HK-2 (cell line): Measurements from ENCODE around the gene MLLT3.

Experiments used
- DNase-seq: peaks from one replicate; pipeline ENCODE4 v3.0.0-alpha.2; 2018; ENCODE audit not compliant: unreplicated experiment

Gene MLLT3

DNA sequence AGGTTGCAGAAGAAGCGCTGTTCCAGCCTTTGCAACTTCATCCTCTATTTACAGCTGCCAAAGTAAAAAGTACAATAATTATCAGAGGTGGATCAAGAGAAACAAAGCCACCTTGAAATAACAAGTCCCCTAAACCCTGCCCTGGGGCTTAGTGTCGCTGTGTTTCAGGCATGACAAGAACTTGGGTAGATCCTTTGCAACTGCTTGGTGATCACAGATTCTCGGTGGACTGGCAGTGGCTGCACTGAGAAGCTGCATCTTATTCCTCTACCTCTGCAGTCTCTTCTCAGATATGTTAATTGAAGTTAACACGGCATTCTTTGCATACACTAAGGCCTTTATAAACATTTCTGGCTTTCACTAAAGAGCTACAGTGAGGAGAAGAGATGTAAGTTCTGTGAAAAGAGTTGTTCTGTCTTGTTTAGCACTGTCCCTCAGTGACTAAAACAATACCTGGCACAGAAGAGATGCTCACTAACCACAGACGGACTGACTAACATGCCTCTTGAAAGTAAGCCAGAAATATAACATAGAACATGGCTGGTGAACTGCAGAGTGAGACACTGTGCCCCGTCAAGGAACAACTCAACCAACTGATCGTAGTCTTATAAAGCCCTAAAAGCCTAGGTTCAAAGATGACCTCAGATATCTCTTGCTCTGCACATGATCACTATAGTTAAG lies 144.2 kb downstream of the MLLT3 start:
- DNase-seq, result no peak

GRCh38 chr9:20476912-20477521 lies 145.3 kb downstream of the MLLT3 start:
- no peak for DNase-seq

DNA sequence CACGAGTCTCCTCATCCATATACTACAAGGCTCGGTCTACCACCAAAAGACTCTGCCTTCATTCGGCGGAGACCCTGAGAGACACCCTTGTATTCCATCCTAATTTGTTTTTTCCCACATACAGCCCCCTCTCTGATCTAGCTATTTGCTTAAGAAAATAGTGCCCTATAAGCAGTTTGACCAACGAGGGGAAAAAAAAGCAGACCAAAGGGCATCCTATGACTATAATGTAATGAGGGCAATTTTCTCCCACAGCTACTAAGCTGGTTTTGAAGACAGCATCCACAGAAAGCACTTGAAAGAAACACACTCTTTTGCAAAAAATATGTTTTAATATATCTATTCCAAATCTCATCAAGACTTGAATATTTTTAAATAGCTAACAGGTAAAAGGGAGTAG lies 147.8 kb downstream of the MLLT3 start:
- DNase-seq, result no peak

- DNase-seq, result no peak
These were observed 148.7 kb downstream of the MLLT3 start for GRCh38 chr9:20473515-20474013.

- no peak for DNase-seq
These were observed 149.8 kb downstream of the MLLT3 start for GRCh38 chr9:20472342-20473045.

DNA sequence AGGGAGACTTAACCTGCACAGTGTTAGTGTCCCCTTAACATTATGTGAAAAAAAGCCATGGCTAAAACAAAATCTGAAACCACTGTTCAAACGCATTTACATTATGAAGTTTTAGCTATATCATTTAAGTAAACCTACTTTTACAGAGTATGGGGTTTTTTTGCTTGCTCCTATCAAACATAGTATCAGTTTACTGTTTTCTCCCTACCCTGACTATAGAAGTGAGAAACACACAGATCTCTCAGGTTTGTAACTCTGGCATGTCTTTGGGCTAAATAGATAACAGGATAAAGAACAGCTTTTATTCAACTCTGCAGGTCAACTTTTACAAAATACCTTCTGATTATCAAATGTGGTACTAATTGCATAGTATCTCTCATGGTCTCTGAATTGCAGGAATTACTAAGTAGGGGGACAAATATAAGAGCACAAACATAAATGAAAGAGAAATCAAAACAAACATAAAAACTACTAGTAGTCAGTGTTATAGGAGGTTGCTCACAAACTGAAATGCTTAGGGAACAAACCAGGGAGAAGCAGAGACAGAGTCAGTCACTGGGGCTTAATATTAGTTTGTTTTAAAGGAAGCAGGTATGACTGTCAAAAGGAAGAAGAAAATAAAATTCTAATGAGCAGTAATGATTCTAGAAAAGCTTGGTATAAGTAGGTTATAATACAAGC lies 155.8 kb downstream of the MLLT3 start:
- DNase-seq, result no peak

DNA sequence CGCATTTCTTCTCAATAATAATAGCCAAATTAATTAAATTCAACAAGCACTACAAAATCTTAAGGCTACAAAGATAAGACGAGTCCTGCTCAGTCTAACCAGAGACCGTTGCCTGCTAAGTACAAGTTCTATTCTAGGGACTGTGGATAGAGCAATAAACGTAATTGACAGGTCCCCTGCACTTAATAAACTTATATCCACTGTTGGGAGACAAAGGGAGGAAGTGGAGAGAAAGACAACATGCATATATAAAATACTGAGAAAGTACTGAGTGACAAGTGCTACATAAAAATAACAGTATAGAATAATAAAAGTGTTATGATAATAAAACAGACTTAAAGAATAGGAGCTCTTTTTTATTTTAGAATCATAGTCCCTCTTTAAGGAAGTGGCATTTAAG lies 158.1 kb downstream of the MLLT3 start:
- no peak for DNase-seq

GRCh38 chr9:20463823-20464222 lies 158.5 kb downstream of the MLLT3 start:
- no peak for DNase-seq

DNA sequence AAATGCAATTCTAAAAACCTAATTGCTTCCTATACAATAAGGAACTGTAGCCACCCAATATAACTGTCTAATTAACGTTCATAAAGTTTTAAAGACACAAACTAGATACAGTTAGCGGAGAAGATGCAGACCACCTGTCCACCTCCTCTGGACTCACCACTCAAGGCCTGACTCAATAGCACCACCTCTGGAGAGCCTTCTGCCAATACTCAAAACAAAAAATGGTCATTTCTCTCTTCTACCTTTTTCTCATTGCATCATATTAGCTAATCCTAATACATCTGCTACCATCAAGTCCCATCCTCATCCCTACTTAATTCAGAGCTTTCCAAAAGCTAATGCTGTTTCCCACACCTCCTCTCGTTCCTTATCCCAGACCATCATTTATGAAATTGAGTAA lies 159.9 kb downstream of the MLLT3 start:
- no peak for DNase-seq

DNA sequence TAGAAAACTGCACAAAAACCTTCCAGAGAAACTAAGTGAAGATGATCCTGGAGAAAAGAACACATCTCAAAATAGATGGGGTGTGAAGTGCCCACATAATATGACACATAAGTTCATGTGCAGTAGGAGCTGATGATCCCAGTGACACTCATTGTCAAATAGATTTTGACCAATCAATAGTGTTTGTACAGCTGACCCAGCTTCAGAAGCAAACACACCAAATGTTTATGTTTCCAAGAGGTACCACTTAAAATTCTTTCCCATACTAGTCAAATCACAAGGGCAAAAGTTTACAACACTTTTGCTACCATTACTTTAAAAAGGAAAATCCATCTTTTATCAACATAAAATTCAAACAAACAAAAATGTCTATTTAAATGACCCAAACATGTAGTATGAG lies 175.0 kb downstream of the MLLT3 start:
- no peak for DNase-seq

DNA sequence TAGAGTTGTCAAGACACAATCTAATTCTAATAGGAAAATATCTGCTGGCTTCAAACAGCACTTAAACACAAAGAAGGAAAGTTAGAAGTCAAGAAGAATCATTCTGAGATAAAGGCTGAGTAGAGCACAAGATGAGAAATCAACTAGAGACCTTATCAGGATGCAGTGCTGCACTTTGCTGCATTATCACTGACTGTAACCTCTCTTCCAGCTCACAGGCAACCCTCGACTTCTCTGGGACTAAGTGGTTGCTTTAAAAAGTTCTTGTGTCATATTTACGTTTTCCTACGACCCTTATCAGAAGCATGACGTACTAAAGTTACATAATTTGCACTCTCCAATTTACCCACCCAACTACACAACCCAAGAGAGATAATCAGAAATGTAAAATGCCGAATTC lies 176.1 kb downstream of the MLLT3 start:
- DNase-seq, result no peak

- DNase-seq, result no peak
These were observed 179.6 kb downstream of the MLLT3 start for GRCh38 chr9:20442461-20443319.

- DNase-seq, result no peak
These were observed 180.4 kb downstream of the MLLT3 start for GRCh38 chr9:20441711-20442423.

DNA sequence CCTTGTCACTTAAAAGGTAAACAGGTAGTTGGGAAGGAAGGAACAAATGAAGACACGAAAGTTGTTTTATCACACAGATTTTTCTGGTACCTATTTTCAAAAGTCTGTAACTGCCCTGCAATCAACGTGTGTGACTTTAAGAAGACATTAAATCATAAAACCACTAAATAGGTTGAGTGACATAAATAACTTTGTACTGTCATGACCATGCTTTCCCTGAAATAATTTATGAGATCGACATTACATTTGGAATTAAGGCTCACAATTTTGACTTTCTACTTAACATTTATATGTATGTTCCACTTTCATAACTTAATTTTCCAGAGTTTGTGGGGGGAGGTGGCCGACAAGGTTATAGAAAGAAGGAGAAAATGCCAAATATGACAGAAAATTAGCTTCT lies 181.1 kb downstream of the MLLT3 start:
- DNase-seq, result no peak

DNA sequence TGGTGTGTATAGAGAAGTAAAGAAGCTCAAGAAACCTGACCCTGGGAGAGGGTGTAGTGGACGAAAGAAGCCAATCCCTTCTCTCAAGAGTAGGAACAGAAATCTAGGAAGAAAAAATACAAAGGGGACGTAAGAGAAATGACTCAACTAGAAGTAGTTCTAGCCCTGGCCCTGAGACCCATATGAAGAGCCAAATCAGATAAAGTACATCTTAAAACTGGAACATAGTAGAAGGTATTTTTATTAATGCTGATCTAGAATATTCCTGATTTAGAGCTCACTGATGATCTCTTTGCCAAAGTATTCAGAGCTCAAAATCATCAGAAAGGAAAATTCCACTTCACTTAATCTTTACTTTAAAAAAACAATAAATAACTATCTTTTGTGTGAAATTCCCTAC lies 184.8 kb downstream of the MLLT3 start:
- no peak for DNase-seq

DNA sequence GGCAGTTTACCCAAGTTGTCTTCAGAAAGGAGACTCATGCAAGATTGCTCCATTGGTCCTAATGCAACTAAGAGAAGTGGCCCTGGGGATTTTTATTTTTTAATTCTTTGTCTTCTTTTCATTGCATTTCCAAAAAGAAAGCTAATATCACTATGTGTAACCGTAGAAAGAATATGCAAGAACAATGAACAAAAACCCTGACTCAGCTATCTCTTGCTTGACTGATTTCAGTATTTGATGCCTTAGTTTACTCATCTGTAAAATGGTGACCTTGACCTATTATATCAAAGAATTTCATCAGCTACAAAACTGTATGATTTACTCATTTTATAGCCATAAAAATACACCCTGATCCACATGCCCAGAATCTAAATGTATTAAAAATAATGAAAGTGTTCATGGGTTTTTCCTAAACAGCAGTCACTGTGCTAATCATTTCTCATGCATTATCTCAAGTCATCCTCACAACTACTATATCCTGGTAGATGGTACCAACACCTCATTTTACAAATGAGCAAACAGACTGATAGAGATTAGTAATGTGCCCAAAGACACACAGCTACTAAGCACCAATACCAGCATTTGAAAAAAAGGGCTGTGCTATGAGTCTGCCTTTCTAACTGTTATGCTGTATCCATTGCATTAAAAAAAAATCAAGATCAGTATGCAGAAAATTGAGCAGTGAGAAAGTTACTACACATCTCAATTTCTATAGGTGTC lies 185.7 kb downstream of the MLLT3 start:
- no peak for DNase-seq

GRCh38 chr9:20428976-20429375 lies 193.3 kb downstream of the MLLT3 start:
- DNase-seq, result no peak

DNA sequence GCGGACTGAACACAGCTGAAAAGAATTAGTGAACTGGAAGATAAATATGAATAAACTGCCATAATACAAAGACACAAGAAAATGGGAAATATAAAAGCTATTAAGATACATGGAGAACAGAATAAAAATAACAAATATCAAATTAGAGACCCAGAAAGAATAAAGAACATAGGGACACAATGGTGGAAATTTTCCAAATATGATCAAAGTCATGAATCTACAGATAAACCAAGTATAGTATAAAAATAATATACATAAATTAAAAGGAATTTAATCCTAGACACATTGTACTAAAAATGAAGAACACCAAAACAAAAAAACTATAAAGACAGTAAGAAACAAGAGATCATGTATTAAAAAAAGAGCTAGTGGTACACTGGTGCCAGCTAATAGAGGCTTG lies 194.9 kb downstream of the MLLT3 start:
- DNase-seq, result no peak

- DNase-seq, result no peak
These were observed 196.3 kb downstream of the MLLT3 start for GRCh38 chr9:20426019-20426418.

GRCh38 chr9:20419533-20419932 lies 202.8 kb downstream of the MLLT3 start:
- DNase-seq, result no peak
